ENCODE results near the gene LASP1NB.

Gene LASP1NB

GRCh38 chr17:38892083-38892482 lies 33.3 kb upstream of the LASP1NB start:
- CTCF ChIA-PET: interaction anchor here (1.2 kb wide), 1 partner anchor 22 kb away, joined by 4 read pairs; the partner anchor contains the start of gene LASP1
- ATAC-seq (ENCODE audit: low read depth): peak; percentile 45
- Mint-ChIP-seq H3K36me3 (ENCODE audit: low read depth) (peaks cover 75% of the 10 kb centered on the region), H3K27me3 (no peaks in the 10 kb centered on the region), H3K27ac (peak overlapping the region; percentile 77), H3K9me3 (no peaks in the 10 kb centered on the region), H3K4me3 (no peak overlapping the region), H3K4me1 (peaks cover 16% of the 10 kb centered on the region)
- no peak for TF ChIP-seq CTCF (IDR thresholded peaks at IDR 0.05)
- DNase-seq: no peak
- intact Hi-C loops (cut with micrococcal nuclease): no loop called here
- POLR2A ChIA-PET: interaction anchor here (0.5 to 1.6 kb wide), 5 partner anchors 10 to 39 kb away, joined by 3 to 7 read pairs (median 6); partner anchors contain the start of gene RPL23

GRCh38 chr17:38892620-38893019 lies 32.8 kb upstream of the LASP1NB start:
- ChIA-PET POLR2A (interaction anchor here (0.7 to 1.6 kb wide), 3 partner anchors 11 to 24 kb away, joined by 3 to 7 read pairs (median 6); no protein-coding TSS in a partner anchor), CTCF (no interaction called here)
- Mint-ChIP-seq H3K36me3 (ENCODE audit: low read depth) (peaks cover 77% of the 10 kb centered on the region), H3K27me3 (no peaks in the 10 kb centered on the region), H3K4me3 (no peak overlapping the region), H3K27ac (peak overlapping the region; percentile 77), H3K9me3 (no peaks in the 10 kb centered on the region), H3K4me1 (peaks cover 21% of the 10 kb centered on the region)
- ATAC-seq (ENCODE audit: low read depth) (no peak), DNase-seq (no peak)
- TF ChIP-seq CTCF (IDR thresholded peaks at IDR 0.05): no peak
- intact Hi-C loops (cut with micrococcal nuclease): no loop called here

- no peak for TF ChIP-seq CTCF (IDR thresholded peaks at IDR 0.05)
- Mint-ChIP-seq H3K27me3 (no peaks in the 10 kb centered on the region), H3K27ac (peak overlapping the region; percentile 16), H3K36me3 (ENCODE audit: low read depth) (peaks cover 76% of the 10 kb centered on the region), H3K9me3 (no peaks in the 10 kb centered on the region), H3K4me3 (no peak overlapping the region), H3K4me1 (peaks cover 24% of the 10 kb centered on the region)
- ChIA-PET CTCF (interaction anchor here (1.3 kb wide), 1 partner anchor 22 kb away, joined by 5 read pairs; no protein-coding TSS in a partner anchor), POLR2A (interaction anchor here (0.8 to 1.2 kb wide), 6 partner anchors 9 to 39 kb away, joined by 3 to 5 read pairs (median 3); partner anchors contain the start of genes LASP1 and RPL23)
- no peak for DNase-seq
- no peak for ATAC-seq (ENCODE audit: low read depth)
- intact Hi-C loops (cut with micrococcal nuclease): no loop called here
Measured at GRCh38 chr17:38893113-38893512, 32.3 kb upstream of the LASP1NB start.

GRCh38 chr17:38893607-38894006 lies 31.8 kb upstream of the LASP1NB start:
- peak overlapping the region; percentile 16 for H3K27ac Mint-ChIP-seq
- intact Hi-C loops (cut with micrococcal nuclease): no loop called here
- H3K27me3 Mint-ChIP-seq: no peaks in the 10 kb centered on the region
- no peak for ATAC-seq (ENCODE audit: low read depth)
- ChIA-PET POLR2A (interaction anchor here (0.6 to 1.4 kb wide), 9 partner anchors 9 to 40 kb away, joined by 3 to 5 read pairs (median 3); partner anchors contain the start of genes LASP1 and RPL23), CTCF (interaction anchor here (1.3 kb wide), 1 partner anchor 22 kb away, joined by 5 read pairs; no protein-coding TSS in a partner anchor)
- H3K4me1 Mint-ChIP-seq: peaks cover 29% of the 10 kb centered on the region
- no peak for TF ChIP-seq CTCF (IDR thresholded peaks at IDR 0.05)
- no peaks in the 10 kb centered on the region for H3K9me3 Mint-ChIP-seq
- DNase-seq: no peak
- no peak overlapping the region for H3K4me3 Mint-ChIP-seq
- H3K36me3 Mint-ChIP-seq (ENCODE audit: low read depth): peaks cover 75% of the 10 kb centered on the region

GRCh38 chr17:38894276-38894675 lies 31.1 kb upstream of the LASP1NB start:
- TF ChIP-seq CTCF (IDR thresholded peaks at IDR 0.05): no peak
- CTCF ChIA-PET: interaction anchor here (1.1 to 1.3 kb wide), 2 partner anchors 23 to 350 kb away, joined by 3 to 5 read pairs; no protein-coding TSS in a partner anchor
- no peak overlapping the region for H3K4me3 Mint-ChIP-seq
- POLR2A ChIA-PET: interaction anchor here (0.6 to 1.4 kb wide), 6 partner anchors 19 to 40 kb away, joined by 3 to 5 read pairs (median 3); partner anchors contain the start of genes LASP1 and RPL23
- DNase-seq: no peak
- peak overlapping the region; percentile 16 for H3K27ac Mint-ChIP-seq
- no peaks in the 10 kb centered on the region for H3K27me3 Mint-ChIP-seq
- peaks cover 36% of the 10 kb centered on the region for H3K4me1 Mint-ChIP-seq
- H3K9me3 Mint-ChIP-seq: no peaks in the 10 kb centered on the region
- ATAC-seq (ENCODE audit: low read depth): no peak
- intact Hi-C loops (cut with micrococcal nuclease): no loop called here
- H3K36me3 Mint-ChIP-seq (ENCODE audit: low read depth): peaks cover 68% of the 10 kb centered on the region

All from activated B cell treated with CpG ODN at 0.5 μM for 24 hours (primary cell).